NCI-H446 treated with DMSO at 0.1 percent for 48 hours (cell line): ENCODE results near the gene ORM1.
"Not testable (repeated sequence)": the region's sequence is repeated elsewhere in the genome, so short reads cannot be mapped to it uniquely, and the experiment has no call there.

Experiments
- DNase-seq: peaks from one replicate; lab custom pipeline; 2025; lab: John Stamatoyannopoulos, UW

ORM1 gene

GRCh38 chr9:114325684-114326254, 2.9 kb downstream of the ORM1 start:
- DNase-seq = not testable (repeated sequence)

- DNase-seq = no peak
Observed at GRCh38 chr9:114327749-114328148, 4.9 kb downstream of the ORM1 start.

DNA sequence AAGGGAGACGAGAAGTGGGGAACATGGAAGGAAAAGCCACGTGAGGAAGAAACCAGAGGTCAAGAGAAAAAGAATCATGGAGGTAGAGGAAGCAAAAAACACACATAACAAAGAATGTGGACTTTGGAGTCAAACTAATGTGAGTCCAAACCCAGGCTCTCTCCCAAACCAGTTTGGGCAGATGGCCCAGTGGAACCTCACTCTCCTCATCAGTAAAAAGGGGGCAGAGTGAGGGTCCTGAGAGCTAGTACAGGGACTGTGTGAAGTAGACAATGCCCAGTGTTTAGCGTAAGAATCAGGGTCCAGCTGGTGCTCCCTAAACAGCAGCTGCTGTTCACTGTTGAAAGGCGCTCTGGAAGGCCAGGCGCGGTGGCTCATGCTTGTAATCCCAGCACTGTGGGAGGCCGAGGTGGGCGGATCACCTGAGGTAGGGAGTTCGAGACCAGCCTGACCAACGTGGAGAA, 5.5 kb downstream of the ORM1 start:
- not testable (repeated sequence) for DNase-seq

DNA sequence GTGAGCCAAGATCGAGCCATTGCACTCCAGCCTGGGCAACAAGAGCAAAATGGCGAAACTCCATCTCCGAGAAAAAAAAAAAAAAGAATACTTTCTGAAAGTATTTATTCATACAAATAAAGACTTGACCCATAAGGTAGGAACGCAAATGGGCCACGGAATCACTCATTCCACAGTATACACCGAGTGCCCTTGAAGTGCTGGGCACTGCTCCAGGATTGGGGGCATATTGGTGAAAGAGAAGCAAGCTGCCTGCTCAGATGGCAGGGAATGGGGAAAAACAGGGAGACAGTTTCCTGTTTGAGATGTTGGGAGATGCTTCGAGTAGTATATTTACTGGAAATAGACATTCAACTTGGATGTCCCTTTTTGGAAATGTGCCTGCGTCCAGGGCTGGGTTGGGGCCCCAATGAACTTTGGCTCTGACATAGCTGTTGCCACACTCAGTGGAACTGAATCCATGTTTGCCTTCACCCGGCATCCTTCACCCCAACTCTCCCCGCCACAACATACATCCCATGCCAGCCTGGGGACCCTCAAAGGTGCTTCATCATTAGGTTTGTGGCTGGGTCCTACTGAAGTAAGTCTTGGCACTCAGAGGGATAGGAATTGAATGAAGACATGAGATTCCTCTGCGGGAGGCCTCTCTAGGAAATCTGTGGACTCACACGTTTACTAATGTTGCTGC, 6.2 kb downstream of the ORM1 start:
- not testable (repeated sequence) for DNase-seq

DNA sequence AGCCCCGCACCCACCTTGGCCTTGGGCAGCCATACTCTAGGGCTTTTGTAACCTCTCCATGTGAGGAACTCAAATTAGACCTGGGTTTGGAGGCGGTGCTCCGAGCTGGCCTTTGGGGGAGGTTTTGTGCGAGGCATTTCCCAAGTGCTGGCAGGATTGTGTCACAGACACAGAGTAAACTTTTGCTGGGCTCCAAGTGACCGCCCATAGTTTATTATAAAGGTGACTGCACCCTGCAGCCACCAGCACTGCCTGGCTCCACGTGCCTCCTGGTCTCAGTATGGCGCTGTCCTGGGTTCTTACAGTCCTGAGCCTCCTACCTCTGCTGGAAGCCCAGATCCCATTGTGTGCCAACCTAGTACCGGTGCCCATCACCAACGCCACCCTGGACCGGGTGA, 6.7 kb downstream of the ORM1 start, which contains the start of gene ORM2:
ORM2 (plus strand) TSS at position 245 of the 398 bp plus-strand sequence; CDS start at position 281, 36 bp downstream.
- DNase-seq = not testable (repeated sequence)

DNA sequence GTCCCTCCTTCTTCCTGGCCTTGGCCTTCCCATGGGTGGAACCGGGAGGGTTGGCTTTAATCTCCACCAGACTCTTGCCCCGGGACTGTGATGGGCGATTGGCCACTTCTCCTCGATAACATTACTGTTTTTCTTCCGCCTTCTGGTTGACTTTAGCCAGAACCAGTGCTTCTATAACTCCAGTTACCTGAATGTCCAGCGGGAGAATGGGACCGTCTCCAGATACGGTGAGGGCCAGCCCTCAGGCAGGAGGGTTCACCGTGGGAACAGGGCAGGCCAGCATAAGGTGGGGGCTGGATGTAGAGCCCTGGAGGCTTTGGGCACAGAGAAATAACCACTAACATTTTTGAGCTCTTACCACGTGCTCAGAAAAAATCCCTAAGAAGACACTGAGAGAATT, 7.7 kb downstream of the ORM1 start:
- DNase-seq = no peak

- not testable (repeated sequence) for DNase-seq
Observed at GRCh38 chr9:114331229-114332195, 8.6 kb downstream of the ORM1 start.

DNA sequence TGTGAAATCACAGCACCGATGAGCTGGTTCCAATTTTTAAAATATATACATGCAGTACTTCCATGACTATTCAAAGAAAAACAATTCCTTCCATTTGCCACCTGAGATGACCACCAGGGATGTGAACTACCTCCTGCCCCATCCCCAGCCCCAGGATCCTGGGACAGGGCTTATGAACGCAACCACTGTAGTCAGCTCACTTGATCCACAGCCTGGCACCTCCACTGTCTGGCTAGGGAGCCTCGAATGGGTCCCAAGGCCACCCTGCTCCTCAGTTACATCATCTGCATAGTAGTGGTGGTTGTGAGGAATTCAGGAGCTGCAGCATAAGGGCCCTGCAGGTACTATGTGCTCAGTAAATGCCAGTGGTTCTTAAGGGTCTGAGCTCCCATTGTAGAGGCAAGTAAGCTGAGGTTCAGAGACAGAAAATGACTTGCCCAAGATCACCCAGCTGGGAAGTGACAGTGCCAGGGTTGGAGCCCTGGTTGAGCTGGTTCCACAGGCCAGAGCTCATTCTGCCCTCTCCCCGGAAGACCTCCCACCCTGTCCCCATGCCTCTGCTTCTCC, 9.7 kb downstream of the ORM1 start:
- DNase-seq = not testable (repeated sequence)

- DNase-seq = not testable (repeated sequence)
Observed at GRCh38 chr9:114333718-114334117, 10.8 kb downstream of the ORM1 start.

GRCh38 chr9:114334490-114334889, 11.6 kb downstream of the ORM1 start:
- no peak for DNase-seq

DNA sequence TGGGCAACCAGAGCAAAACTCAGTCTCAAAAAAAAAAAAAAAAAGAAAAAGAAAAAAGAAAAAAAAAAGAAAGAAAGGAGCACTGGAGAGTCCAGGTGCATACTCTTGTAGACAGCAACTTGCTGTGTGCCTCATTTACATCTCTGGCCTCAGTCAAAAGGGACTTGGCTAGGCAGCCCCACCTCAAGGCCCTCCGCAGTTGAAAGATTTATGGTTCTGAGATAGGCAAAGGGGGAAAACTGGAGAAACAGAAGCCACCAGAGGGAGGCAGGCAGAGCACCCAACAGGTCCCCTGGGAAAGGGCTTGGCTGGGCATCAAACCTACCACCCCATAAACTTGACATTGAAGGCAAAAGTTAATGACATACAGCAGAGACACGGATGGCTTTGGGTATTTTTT, 12.8 kb downstream of the ORM1 start:
- no peak for DNase-seq

GRCh38 chr9:114336157-114336556, 13.3 kb downstream of the ORM1 start:
- DNase-seq = no peak

- no peak for DNase-seq
Observed at GRCh38 chr9:114336699-114337395, 13.9 kb downstream of the ORM1 start.

DNA sequence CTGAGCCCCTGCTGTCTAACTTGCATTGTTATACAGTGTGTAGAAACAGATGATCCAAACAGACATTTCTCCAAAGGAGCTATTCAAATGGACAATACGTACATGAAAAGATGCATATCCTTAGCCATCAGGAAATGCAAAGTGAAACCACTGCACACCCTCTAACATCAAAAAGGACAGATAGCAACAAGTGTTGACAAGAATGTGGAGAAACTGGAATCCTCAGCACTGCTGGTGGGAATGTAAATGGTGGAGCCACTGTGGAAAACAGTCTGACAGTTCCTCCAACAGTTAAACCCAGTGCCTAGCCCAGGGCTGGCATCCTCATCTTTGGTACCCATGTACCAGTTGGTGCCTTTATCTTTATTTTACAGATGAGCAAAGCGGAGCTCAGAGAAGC, 15.3 kb downstream of the ORM1 start:
- DNase-seq = no peak

DNA sequence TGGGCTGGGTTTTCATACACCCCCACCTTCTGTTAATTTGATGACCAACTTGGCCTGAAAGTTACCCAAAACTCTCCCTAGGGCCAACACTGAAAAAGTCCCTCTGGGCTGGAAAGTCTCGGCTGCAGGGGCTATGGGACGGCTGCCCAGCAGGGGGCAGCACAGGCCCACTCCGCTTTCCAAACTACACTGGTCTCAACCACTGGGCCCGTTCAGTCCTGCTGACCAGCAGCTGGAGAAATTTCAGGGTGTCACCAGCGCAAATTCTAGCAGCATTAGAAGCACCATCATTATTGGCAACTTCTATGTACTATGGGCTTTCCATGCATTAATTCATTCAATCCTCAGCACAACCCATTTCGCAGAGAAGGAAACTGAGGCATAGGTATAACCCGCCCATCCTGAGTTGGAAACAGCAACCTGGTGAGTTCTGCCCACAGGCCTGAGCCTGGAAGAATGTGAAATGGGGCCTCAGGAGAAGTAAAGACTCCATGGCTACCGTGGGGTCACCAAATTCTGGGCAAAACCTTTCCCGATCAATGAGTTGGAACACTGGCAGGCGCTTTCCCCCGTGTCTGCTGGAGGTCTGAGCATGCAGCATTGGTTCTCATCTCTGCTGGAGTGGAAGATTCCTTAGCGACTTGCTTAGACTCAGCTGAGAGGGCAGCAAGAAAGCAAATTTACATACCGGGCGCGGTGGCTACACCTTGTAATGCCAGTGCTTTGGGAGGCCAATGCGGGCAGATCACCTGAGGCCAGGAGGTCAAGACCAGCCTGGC, 16.4 kb downstream of the ORM1 start:
- no peak for DNase-seq

- DNase-seq = no peak
Observed at GRCh38 chr9:114341152-114341830, 18.4 kb downstream of the ORM1 start.

DNA sequence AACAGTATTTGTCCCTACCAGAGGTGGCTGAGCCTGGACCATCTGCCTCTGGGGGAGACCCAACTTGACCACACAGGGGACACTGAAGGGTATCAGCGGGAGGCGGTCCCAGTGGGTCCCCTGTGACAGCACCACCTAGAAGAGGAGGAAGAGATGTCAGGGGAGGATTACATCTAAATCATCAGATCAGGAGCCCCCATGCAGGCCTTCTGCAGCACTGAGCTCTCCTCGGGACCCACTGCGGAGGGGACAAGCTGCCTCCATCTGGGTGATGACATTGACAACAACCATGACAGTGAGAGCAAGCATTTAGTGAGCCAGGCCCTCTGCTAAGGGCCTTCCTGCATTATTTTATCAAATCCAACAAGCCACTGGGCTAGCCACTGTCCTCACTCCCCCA, 19.1 kb downstream of the ORM1 start:
- no peak for DNase-seq

GRCh38 chr9:114342755-114343440, 20.0 kb downstream of the ORM1 start:
- no peak for DNase-seq

DNA sequence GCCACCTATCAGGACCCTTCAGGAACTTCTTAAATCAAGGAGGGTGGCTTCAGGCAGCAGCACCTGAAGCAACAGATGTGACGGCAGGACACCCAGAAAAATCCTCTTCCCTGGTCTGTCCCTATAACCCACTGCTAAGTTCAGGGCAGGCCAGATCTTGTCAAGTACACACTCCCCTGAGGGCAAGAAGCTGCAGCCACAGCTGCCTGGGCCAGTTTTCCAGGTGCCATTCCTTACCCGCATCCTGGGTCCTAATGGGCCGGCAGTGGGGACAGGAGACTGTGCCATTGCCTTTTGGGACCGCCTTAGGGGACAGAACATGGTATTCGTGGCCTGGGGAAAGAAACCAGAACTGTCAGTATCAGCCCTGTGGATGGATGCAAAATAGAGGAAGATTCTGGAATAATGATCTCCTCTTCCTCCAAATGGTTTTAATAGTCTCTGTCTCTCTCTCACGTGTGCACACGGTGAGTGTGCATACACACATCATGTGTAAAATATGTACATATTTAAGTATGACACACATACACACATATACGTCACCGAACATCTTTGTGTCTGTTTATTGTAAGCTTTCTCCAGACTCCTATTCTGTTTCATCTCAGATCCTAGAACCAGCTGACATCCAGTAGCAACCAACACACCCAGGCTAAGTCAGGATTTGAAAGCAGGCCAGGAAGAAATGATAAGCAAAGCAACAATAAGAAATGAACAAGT, 20.7 kb downstream of the ORM1 start:
- no peak for DNase-seq
